Esophagus squamous epithelium (tissue), 5 donors: Measurements from ENCODE around the gene KLK13. TPM values are rescaled to one million over a fixed set of nuclear protein-coding genes. Genes with fewer than 3 reads are reported as not detected.

ENCODE experiments used
- DNase-seq: peaks from one replicate; lab custom pipeline; 2025; lab: John Stamatoyannopoulos, UW
- H3K27ac ChIP-seq, 4 donors: fragments of 200-600 bp; sonication (generic); one replicate each; pipeline ENCODE4 v1.5.1; 2016 to 2019; ENCODE audit warnings: mild to moderate bottlenecking in 1 of 4
- H3K27me3 ChIP-seq, 4 donors: fragments of 200-600 bp; sonication (generic); 1 replicate in 3 of 4; 2 replicates in 1 of 4; pipeline versions ENCODE4 v1.5.1 to v1.6.0; 2017 to 2021; ENCODE audit warnings: antibody characterized with exemption in 1 of 4
- H3K36me3 ChIP-seq, 3 donors: fragments of 200-600 bp; sonication (generic); one replicate each; pipeline ENCODE4 v1.5.1; 2016 to 2019
- H3K4me1 ChIP-seq, 3 donors: fragments of 200-600 bp; sonication (generic); one replicate each; pipeline ENCODE4 v1.5.1; 2017 to 2019
- H3K4me3 ChIP-seq, 4 donors: fragments of 200-600 bp; sonication (generic); 1 replicate in 3 of 4; 2 replicates in 1 of 4; pipeline ENCODE4 v1.5.1; 2016 to 2019; ENCODE audit warnings: mild to moderate bottlenecking in 2 of 4, moderate library complexity in 1 of 4
- H3K9me3 ChIP-seq, 3 donors: fragments of 200-600 bp; sonication (generic); one replicate each; pipeline ENCODE4 v1.5.1; 2016 to 2019
- POLR2A ChIP-seq, 4 donors: fragments of 450-650 bp; IDR thresholded peaks; one replicate each; pipeline ENCODE4 v1.6.1; 2017; ENCODE audit warnings: antibody characterized with exemption in 4 of 4, mild to moderate bottlenecking in 4 of 4, moderate library complexity in 3 of 4
- WGBS, 2 donors: methylation state at CpG; one replicate each; pipeline ENCODE4 v1.1.5; 2018; 5-methylcytosine and 5-hydroxymethylcytosine counted together
- intact Hi-C: fragments of 100-400 bp; cut with DNase I; formaldehyde crosslinking; loops from one replicate; pipeline ENCODE4 v1.15.0; 2022
- total RNA-seq, 4 donors: library from RNA; depleted of rRNA; stranded (reverse); fragments of >200 nt; gene quantifications; one replicate each; pipeline ENCODE4 v1.1.0, GENCODE V29; 2016
- TF ChIP-seq, protein P1 (sequence below), 6 experiments: fragments of 450-650 bp in 4 of 6; fragments of 200-600 bp in 2 of 6; sonication (generic) in 2 of 6; IDR thresholded peaks; one replicate each; pipeline ENCODE4 v1.5.1; 2016 to 2019; ENCODE audit warnings: antibody characterized with exemption in 6 of 6, mild to moderate bottlenecking in 4 of 6, moderate library complexity in 4 of 6
- donor health status: DM: yes; HTN: yes; CAD: no.

The KLK13 gene
- total RNA-seq, 4 donors from 2014 or later: 163 to 973 (median 600) TPM

DNA sequence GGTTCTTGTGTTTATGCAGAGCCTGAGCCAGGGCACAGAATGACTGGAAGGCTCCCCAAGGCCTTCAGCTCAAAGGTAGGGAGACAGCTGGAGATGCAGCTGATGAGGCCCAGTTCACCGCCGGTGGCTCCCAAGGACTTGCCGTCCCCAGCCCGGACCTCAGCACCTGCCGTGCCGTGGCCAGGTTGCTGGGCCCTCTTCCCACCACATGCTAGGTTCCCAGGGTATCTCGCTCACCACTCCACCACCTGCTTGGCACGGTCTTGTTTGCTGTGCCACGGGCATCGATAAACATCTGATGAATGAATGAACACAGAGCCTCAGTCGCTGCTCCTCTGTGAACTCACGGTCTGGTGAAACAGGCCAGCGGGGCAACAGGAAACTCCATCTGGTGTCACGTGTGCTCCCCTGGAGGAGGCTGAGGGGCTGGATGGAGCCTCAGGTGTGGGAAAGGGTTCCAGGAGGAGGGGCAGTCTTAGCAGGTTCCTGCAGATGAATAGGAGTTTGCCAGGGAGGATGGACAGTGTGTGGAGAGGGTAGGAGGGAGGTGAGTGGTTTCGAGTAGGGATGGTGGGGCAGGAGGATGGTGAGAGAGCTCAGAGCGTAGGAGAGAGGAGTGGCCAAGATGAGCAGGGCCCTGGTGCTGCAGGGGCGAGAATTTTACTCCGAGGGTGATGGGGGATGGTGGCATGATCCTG is 21.4 kb upstream of the KLK13 start:
- WGBS, 2 donors: 78 to 85% methylated on average over 14 to 18 of the region's 18 CpGs

DNA sequence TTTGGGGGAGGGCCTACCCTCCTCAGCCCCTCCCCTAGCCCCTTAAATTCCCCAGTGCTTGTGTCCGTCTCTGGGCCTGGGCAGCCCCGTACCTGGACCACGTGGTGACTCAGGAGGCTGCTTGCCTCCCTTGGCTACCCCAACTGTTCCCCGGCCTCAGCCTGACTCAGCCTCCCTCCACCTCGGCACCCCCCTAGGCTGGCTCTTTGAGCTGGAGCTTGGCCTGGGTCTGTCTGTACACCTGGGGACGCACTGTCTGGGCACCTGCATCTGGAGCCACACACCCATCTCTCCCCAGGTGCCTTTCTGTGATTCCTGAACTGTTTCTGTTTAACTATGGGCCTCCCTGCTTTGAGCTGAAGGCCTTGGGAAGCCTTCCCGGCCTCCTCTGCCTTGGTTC is 19.6 kb upstream of the KLK13 start:
- no peak overlapping the region for H3K4me3 ChIP-seq
- intact Hi-C loops: no loop called here
- peaks cover 0 to 3% (median 0%) of the 10 kb centered on the region in 3 donors for H3K4me1 ChIP-seq
- no peak for DNase-seq
- no peak overlapping the region for H3K27ac ChIP-seq
- no peaks in the 10 kb centered on the region for H3K36me3 ChIP-seq
- peaks cover 0 to 18% (median 0%) of the 10 kb centered on the region in 4 donors for H3K27me3 ChIP-seq
- no peak for TF ChIP-seq POLR2A (IDR thresholded peaks at IDR 0.05)
- TF ChIP-seq, protein P1, sequence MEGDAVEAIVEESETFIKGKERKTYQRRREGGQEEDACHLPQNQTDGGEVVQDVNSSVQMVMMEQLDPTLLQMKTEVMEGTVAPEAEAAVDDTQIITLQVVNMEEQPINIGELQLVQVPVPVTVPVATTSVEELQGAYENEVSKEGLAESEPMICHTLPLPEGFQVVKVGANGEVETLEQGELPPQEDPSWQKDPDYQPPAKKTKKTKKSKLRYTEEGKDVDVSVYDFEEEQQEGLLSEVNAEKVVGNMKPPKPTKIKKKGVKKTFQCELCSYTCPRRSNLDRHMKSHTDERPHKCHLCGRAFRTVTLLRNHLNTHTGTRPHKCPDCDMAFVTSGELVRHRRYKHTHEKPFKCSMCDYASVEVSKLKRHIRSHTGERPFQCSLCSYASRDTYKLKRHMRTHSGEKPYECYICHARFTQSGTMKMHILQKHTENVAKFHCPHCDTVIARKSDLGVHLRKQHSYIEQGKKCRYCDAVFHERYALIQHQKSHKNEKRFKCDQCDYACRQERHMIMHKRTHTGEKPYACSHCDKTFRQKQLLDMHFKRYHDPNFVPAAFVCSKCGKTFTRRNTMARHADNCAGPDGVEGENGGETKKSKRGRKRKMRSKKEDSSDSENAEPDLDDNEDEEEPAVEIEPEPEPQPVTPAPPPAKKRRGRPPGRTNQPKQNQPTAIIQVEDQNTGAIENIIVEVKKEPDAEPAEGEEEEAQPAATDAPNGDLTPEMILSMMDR (IDR thresholded peaks at IDR 0.05): no peak
- WGBS, 2 donors: 72 to 88% methylated on average over 4 to 5 of the region's 7 CpGs
- H3K9me3 ChIP-seq: no peaks in the 10 kb centered on the region

More for the DNA sequence above, 21.4 kb upstream of the KLK13 start:
- intact Hi-C loops: no loop called here
- H3K36me3 ChIP-seq: no peaks in the 10 kb centered on the region
- peaks cover 0 to 18% (median 0%) of the 10 kb centered on the region in 4 donors for H3K27me3 ChIP-seq
- no peak for DNase-seq
- H3K4me3 ChIP-seq: no peak overlapping the region
- no peak overlapping the region for H3K27ac ChIP-seq
- H3K9me3 ChIP-seq: no peaks in the 10 kb centered on the region
- TF ChIP-seq, protein P1 (IDR thresholded peaks at IDR 0.05): no peak
- no peak for TF ChIP-seq POLR2A (IDR thresholded peaks at IDR 0.05)
- H3K4me1 ChIP-seq: no peaks in the 10 kb centered on the region

DNA sequence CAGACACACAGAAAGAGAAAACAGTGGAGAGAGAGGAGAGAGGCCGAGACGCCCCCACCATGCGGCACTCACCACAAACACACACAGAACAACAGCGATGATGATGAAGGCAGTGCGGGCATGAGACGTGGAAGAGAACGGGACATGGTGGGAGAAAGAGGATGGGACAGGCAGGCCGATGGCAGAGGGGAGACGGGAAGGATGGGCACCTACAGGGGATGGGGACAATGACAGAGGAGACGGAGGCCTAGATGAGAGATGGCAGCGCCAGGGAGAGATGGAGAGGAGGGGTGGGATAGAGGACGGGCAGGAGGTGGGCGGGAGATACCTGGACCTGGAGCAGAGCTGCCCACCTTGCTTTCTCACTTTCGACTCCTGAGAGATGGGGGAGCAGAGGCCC is 18.9 kb upstream of the KLK13 start:
- Histone ChIP-seq H3K4me1 (peaks cover 0 to 4% (median 0%) of the 10 kb centered on the region in 3 donors), H3K27me3 (peaks cover 0 to 18% (median 0%) of the 10 kb centered on the region in 4 donors), H3K36me3 (no peaks in the 10 kb centered on the region), H3K4me3 (no peak overlapping the region), H3K27ac (no peak overlapping the region), H3K9me3 (no peaks in the 10 kb centered on the region)
- intact Hi-C loops: no loop called here
- DNase-seq: no peak
- WGBS, 2 donors: 70 to 85% methylated on average over 14 of the region's 14 CpGs
- TF ChIP-seq, protein P1 (IDR thresholded peaks at IDR 0.05): no peak
- TF ChIP-seq POLR2A (IDR thresholded peaks at IDR 0.05): no peak

- no peaks in the 10 kb centered on the region for H3K36me3 ChIP-seq
- no peaks in the 10 kb centered on the region for H3K9me3 ChIP-seq
- no peak overlapping the region for H3K4me3 ChIP-seq
- H3K27ac ChIP-seq: no peak overlapping the region
- TF ChIP-seq POLR2A (IDR thresholded peaks at IDR 0.05): no peak
- TF ChIP-seq, protein P1 (IDR thresholded peaks at IDR 0.05): no peak
- peaks cover 0 to 18% (median 0%) of the 10 kb centered on the region in 4 donors for H3K27me3 ChIP-seq
- WGBS, 2 donors: 42 to 56% methylated on average over 4 of the region's 4 CpGs
- peaks cover 0 to 4% (median 0%) of the 10 kb centered on the region in 3 donors for H3K4me1 ChIP-seq
- DNase-seq: no peak
- intact Hi-C loops: no loop called here
Observed at GRCh38 chr19:51083181-51083580, 18.3 kb upstream of the KLK13 start.

DNA sequence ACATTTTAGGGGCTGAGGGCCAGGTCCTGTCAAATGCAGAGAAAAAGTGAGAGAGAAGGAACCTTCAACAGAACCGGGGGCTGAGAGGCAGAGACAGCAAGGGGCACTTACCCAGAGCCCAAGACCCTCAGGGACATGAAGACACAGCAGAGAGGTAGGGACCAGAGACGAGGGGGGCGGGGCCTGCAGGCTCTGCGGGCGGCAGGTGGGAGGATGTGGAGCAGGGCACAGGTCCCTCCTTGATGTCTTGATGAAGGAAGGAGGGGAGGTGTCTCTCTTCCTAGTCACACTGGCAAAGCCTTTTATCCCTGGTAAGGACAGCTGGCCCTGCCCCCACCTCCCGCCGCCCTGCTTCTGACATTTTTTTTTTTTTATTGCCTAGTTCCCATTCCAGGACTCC is 17.7 kb upstream of the KLK13 start, which contains the start of gene KLK14:
Gene KLK14 (minus strand): TSS at position 277 of the 400 bp plus-strand sequence. CDS start 273 bp downstream, at position 4.
- Histone ChIP-seq H3K36me3 (no peaks in the 10 kb centered on the region), H3K4me1 (peaks cover 0 to 4% (median 0%) of the 10 kb centered on the region in 3 donors), H3K9me3 (no peaks in the 10 kb centered on the region), H3K27ac (no peak within 1 kb of the TSS), H3K4me3 (no peak within 1 kb of the TSS), H3K27me3 (peaks cover 0 to 18% (median 0%) of the 10 kb centered on the region in 4 donors)
- DNase-seq: no peak
- intact Hi-C loops: no loop called here
- no peak for TF ChIP-seq POLR2A (IDR thresholded peaks at IDR 0.05)
- TF ChIP-seq, protein P1 (IDR thresholded peaks at IDR 0.05): no peak
- 33 to 54% methylated on average over 7 of the region's 7 CpGs for WGBS, 2 donors
